HFF-Myc (cell line): ENCODE measurements around the gene CRMP1.

ENCODE experiments used
- DNase-seq: peaks from one replicate; pipeline ENCODE4 v3.0.0-alpha.2; 2011; ENCODE audit warnings: low read depth; ENCODE audit errors: extremely low read depth
- H3K4me3 ChIP-seq: replicated peaks from 2 replicates; pipeline ENCODE4 v1.5.1; 2011; ENCODE audit warnings: low read depth, mild to moderate bottlenecking, control low read depth, low read length
- TF ChIP-seq, protein P1 (sequence below): IDR thresholded peaks from 2 replicates; pipeline ENCODE4 v1.5.1; 2012; ENCODE audit warnings: mild to moderate bottlenecking, low read depth, low read length, control low read depth; ENCODE audit errors: missing control alignments

The CRMP1 gene

DNA sequence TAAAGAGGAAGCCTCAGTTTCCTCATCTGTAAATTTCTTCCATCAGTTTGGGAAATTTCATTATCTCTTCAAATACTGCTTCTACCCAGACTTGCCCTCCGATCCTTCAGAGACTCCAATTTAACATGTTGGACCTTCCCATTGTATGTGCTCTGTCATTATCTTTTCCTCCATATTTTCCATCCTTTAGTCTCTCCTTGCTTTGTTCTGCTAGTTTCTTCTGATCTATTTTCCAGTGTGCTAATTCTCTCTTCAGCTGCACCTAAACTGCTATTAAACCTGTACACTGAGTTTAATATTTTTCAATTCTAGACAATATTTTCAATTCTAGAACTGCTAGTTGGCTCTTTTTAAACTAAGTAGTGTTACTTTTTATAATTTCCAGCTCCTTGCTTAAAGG, 116.4 kb downstream of the CRMP1 start:
- TF ChIP-seq, protein P1, sequence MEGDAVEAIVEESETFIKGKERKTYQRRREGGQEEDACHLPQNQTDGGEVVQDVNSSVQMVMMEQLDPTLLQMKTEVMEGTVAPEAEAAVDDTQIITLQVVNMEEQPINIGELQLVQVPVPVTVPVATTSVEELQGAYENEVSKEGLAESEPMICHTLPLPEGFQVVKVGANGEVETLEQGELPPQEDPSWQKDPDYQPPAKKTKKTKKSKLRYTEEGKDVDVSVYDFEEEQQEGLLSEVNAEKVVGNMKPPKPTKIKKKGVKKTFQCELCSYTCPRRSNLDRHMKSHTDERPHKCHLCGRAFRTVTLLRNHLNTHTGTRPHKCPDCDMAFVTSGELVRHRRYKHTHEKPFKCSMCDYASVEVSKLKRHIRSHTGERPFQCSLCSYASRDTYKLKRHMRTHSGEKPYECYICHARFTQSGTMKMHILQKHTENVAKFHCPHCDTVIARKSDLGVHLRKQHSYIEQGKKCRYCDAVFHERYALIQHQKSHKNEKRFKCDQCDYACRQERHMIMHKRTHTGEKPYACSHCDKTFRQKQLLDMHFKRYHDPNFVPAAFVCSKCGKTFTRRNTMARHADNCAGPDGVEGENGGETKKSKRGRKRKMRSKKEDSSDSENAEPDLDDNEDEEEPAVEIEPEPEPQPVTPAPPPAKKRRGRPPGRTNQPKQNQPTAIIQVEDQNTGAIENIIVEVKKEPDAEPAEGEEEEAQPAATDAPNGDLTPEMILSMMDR: no peak
- H3K4me3 ChIP-seq: no peak overlapping the region
- no peak for DNase-seq

DNA sequence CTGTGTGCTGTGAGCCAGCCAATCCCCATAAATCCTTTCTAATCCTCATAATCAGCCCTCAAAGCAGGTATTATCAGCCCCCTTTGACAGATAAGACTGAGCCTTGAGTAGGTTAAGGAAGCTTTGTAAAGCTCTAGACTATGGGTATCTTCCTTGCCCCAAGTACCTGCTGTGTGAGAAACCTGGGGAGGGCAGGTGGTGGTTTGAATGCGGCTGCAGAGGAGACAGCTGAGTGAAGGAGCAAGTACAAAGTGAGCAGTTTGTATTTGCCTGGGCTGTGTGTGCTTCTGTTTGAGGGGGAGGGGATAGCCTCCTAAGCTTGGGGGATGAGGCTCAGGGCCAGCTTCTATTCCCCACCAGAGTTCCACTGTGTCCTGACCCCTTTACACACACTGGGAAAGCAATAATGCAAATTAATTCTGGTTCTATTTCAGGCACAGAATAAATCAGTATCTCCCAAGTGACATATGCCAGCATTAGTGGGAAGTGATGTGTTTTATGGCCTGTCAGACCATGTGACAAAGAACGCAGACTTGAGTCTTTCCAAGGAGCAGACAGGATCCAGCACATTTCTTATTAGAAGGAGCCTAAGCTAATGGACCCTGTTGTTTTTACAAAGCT, 118.4 kb downstream of the CRMP1 start:
- TF ChIP-seq, protein P1: no peak
- DNase-seq: no peak
- H3K4me3 ChIP-seq: no peak overlapping the region

DNA sequence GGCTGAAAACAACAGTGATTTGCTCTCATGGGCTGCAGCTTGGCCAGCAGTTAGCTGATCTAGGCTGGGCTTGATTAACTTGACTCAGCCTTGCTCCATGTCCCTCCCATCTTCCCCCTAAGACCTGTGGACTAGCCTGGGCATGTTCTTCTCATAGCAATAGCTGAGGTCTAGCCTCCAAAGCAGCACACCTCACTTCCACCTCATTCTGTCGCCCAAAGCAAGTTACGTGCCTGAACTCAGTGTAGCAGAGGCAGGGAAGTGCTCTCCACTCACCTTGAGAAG, 119.7 kb downstream of the CRMP1 start:
- TF ChIP-seq, protein P1: no peak
- no peak overlapping the region for H3K4me3 ChIP-seq
- DNase-seq: peak; percentile 89

DNA sequence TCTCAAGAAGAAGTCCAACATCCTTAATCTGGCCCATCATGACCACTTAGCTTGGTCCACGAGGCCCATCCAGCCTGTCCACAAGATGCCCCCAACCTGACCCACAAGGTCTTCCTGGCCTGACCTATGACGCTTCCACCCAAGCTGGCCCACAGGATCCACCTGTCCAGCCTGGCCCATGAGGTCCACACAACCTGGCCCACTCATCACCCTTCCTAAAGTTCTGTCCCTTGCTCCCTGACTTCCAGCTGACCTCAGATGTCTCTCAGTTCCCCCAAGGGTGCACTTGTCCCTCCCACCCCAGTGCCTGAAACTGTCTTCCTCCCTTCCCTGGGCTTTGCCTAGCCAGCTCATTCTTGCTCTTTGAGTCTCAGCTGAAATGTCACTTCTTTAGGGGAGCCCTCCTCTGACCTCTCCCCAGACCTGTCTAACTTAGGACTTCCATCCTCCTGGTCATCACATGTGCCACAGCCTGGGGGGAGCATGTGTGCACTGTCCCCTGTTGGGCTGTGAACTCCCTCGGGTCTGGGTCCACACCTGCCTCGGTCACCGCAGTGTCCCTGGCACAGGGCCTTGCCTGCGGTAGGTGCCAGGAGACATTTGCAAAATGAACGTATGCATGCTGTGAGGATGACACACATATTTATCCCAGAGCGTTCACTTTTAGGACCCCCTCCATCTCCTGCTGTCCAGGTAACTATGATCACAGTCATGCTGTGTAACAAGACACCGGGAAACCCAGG, 120.2 kb downstream of the CRMP1 start:
- TF ChIP-seq, protein P1: no peak
- DNase-seq: no peak
- no peak overlapping the region for H3K4me3 ChIP-seq
